ENCODE measurements around the gene CFAP77.

DNA sequence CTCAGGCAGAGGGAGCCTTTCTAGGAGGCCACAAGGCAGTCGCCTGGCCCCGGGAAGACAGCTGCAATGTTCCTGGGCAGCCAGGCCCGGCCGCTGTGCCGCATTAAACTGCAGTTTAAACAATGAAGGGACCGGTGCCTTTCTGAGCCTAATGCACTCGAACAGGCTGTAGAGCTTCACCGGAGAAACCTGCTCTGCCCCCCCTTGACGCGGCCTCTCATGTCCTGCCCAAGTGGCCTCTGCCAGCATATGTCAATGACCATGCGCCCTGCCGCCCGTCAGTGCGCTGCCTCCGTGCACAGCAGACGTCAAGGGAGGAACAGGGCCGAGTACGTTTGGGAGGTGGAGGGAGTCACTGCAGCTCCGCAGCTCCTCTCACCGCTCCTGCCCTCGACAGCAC is 133.9 kb downstream of the CFAP77 start:
- TF ChIP-seq CTCF (IDR thresholded peaks at IDR 0.05) (no peak), POLR2AphosphoS5 (IDR thresholded peaks at IDR 0.05) (no peak)

Data from sigmoid colon (tissue), 4 donors.